Uterus (tissue), 2 donors: Measurements from ENCODE around the gene ITGAV.

Source experiments
- CTCF ChIP-seq, 4 experiments: fragments of 200-600 bp in 2 of 4; fragments of 450-650 bp in 2 of 4; sonication (generic) in 2 of 4; IDR thresholded peaks; one replicate each; pipeline ENCODE4 v1.5.1; 2016 to 2019; ENCODE audit warnings: antibody characterized with exemption in 4 of 4, mild to moderate bottlenecking in 2 of 4, moderate library complexity in 1 of 4
- POLR2A ChIP-seq, 2 donors: fragments of 450-650 bp; IDR thresholded peaks; one replicate each; pipeline ENCODE4 v1.6.1; 2016; ENCODE audit warnings: antibody characterized with exemption in 2 of 2, mild to moderate bottlenecking in 1 of 2, moderate library complexity in 1 of 2

- no peak for TF ChIP-seq CTCF (IDR thresholded peaks at IDR 0.05)
- no peak for TF ChIP-seq POLR2A (IDR thresholded peaks at IDR 0.05)
Observed at GRCh38 chr2:186704897-186705296, 115.0 kb downstream of the ITGAV start.
